Measurements from ENCODE around the gene RPP40.
A peak's percentile ranks its signal among the peaks of the same experiment; 100 is the strongest.
"Not testable (repeated sequence)": the region's sequence is repeated elsewhere in the genome, so short reads cannot be mapped to it uniquely, and the experiment has no call there.

RPP40 gene, protein sequence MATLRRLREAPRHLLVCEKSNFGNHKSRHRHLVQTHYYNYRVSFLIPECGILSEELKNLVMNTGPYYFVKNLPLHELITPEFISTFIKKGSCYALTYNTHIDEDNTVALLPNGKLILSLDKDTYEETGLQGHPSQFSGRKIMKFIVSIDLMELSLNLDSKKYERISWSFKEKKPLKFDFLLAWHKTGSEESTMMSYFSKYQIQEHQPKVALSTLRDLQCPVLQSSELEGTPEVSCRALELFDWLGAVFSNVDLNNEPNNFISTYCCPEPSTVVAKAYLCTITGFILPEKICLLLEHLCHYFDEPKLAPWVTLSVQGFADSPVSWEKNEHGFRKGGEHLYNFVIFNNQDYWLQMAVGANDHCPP

DNA sequence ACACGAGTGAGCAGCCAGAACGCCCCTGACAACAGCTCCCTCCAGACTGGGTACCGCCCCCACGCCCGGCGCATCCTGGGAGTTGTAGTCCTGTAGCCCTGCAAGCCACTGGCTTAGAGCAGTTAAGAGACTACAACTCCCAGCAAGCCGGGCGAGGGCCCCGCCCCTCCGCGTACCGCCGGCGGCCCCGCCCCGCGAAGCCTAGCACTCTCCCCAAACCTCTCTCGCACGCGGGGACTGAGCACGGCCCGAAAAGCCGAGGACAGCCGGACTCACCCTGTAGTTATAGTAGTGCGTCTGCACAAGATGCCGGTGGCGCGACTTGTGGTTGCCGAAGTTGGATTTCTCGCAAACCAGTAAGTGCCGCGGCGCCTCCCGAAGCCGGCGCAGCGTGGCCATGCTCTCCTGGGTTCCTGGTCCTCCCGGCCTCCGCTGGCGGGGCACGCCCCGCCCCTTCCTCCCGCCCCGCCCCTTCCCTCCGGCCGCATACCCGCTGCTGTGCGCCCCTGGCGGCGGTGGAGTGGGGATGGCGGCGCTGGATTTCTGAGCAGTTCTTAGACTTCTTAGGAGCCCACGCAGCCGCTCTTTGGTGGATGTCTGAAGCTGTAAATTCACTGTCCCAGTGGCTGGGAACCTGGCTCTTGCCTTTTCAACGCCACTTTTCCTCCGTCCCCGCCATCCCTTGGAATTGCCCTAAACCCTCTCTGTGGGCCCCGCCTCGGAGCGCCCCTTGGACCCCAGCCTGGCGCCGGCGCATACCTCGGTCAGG, at the start of gene RPP40:
Gene RPP40, minus strand, starts transcription at position 434 of the 769 bp plus-strand sequence. Its CDS starts 35 bp downstream, at position 399.
- peak; percentile 98 to 99 for DNase-seq

GRCh38 chr6:5053038-5053437, 49.2 kb upstream of the RPP40 start:
- DNase-seq: peak; percentile 29

DNA sequence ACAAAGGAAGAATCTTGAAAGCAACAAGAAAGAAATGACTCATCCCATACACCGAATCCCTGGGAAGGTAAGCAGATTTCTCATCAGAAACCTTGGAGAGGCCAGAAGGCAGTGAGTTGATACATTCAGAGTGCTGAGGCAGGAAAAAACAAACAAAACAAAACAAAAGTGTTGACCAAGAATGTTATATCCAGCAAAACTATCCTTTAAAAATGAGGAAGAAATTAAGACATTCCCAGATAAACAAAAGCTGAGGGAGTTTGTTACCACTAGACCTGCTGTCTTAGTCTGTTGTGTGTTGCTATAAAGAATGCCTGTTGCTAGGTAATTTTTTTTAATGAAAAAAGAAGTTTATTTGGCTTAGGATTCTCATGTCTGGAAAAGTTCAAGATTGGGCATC, 47.6 kb upstream of the RPP40 start:
- DNase-seq: no peak

- DNase-seq: no peak
These were observed 46.2 kb upstream of the RPP40 start for GRCh38 chr6:5050009-5050408.

GRCh38 chr6:5046430-5046829, 42.6 kb upstream of the RPP40 start:
- no peak for DNase-seq

DNA sequence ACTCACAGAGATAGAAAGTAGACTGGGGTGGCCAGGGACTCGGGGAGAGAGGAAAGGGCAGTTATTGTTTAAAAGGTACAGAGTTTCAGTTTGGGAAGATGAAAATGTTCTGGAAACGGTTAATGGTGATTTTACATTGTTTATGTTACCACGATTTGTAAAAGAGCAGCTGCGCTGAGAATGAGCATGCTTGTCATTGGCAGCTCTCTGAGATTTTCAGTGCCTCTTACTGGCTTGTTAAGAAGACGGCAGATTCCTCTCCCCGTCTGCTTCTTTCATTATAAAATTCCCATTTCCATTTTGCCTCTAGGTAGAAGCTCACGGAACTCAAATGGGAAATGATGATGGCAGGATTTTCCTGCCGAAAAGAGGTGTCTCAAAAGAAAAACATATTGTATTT, 41.6 kb upstream of the RPP40 start:
- no peak for DNase-seq

DNA sequence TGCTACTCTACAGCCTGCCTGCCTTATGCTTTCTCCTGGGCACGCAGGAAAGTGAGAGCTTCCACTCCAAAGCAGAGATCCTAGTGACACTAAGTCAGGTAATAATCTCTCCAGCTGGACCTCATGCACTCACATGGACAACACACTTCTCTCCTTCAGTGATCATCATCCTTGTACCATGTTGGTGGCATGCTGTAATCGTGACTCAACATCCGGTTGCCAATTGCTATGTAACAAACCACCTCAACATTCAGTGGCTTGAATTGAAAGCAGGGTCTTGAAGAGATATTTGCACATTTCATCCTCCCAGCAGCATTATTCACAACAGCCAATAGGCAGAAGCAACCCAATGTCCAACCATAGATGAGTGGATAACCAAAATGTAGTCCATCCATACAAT, 41.0 kb upstream of the RPP40 start:
- no peak for DNase-seq

- DNase-seq: no peak
These were observed 38.6 kb upstream of the RPP40 start for GRCh38 chr6:5042436-5042835.

DNA sequence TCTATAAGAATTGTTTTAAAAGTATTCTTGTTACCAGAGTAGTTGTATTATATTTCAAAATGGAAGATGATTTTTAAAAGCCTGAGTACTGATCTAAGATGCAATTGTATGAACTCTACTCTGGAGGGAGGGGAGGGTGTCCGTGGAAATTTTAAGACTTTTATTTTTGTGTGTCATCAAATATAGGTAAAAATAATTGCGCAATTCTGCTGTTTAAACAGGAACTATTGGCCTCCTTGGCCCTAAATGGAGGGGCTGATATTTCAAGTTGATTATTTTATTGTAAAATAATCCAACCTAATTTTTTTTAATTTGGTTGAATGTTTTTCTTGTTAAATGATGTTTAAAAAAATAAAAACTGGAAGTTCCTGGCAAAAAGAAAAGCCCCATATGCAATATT, 38.1 kb upstream of the RPP40 start:
- no peak for DNase-seq

- DNase-seq: no peak
These were observed 32.4 kb upstream of the RPP40 start for GRCh38 chr6:5036269-5036668.

DNA sequence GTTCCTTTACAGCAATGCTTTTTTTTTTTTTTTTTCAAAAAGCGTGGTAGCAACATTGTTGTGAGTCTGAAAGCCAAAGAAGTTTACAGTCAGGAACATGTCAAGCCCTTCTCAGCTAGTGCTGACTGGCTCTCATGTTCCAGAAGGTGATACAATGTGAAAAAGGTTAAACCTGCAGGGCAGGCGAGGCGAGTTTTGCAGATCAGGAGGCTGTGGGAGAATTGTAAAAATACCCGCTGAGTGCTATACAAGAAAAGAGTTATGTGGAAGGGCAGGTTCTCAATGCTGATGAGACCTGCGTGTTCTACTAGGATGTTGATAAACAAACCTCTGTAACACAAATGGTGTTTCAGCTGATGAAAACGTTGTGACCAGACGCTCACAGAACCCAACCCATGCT, 30.9 kb upstream of the RPP40 start:
- DNase-seq: no peak

DNA sequence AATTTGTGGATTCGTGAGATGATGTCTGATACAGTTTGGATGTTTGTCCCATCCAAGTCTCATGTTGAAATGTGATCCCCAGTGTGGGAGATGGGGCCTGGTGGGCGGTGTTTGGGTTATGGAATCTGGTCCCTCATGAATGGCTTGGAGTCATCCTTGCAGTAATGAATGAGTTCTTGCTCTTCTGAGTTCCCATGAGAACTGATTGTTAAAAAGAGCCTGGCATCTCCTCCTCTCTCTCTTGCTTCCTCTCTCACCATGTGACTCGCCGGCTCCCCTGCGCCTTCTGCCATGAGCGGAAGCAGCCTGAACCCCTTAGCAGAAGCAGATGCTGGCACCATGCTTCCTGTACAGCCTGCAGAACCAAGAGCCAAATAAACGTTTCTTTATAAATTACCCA, 30.5 kb upstream of the RPP40 start:
- no peak for DNase-seq

- DNase-seq: not testable (repeated sequence)
These were observed 29.5 kb upstream of the RPP40 start for GRCh38 chr6:5033214-5033904.

- not testable (repeated sequence) for DNase-seq
These were observed 28.9 kb upstream of the RPP40 start for GRCh38 chr6:5032706-5033105.

DNA sequence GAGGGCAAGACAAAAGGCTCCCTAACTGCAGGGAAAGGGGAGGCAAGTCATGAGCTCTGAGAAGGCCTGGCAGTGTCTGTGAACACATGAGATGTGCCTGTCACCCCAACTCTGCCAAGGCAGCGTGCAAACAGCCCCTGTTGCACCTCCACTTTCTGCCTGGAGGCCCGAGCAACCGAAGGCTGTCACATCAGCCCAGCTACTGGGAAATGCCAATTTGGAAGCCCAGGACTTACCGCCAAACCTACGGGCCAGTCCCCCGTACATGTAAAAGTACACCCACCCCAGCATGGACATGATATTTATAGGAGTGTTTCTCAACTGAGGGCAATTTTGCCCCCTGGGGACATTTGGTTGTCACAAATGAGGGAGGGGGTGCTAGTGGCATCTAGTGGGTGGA, 27.3 kb upstream of the RPP40 start:
- DNase-seq: no peak

GRCh38 chr6:5030596-5031136, 26.8 kb upstream of the RPP40 start:
- DNase-seq: peak; percentile 93 to 94

- DNase-seq: no peak
These were observed 25.8 kb upstream of the RPP40 start for GRCh38 chr6:5029609-5030008.

- no peak for DNase-seq
These were observed 25.1 kb upstream of the RPP40 start for GRCh38 chr6:5028921-5029320.

DNA sequence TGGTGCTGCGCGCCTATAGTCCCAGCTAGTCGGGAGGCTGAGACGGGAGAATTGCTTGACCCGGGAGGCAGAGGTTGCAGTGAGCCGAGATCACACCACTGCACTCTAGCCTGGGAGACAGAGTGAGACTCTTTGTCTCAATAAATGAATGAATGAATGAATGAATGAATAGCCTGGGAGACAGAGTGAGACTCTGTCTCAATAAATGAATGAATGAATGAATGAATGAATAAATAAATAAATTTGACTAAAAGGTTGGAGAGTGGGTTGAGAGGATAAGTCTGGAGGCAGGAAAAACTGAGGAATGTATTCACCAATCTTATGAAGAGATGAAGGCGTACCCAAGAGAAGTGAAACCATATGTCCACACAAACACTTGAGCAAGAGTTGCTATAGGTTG, 24.5 kb upstream of the RPP40 start:
- DNase-seq: no peak

GRCh38 chr6:5025911-5026819, 22.3 kb upstream of the RPP40 start:
- peak; percentile 77 to 82 for DNase-seq

DNA sequence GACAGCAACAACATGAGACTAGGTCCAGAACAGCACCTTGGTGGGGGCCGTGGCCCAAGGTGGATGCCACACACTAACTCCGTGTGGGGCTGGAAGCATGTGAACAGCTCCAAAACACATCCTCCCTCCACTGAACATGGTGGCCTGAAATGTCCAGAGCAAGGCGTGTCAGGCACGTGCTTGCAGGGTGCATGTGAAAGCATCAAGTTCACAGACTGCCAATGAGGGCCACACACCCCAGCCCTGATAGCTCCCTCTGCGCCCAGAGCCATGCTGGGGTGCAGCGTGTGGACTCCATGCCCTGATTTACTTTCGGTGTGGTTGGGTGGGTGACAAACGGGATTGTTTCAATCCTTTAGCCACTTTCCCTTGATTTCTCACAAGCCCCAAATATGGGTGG, 20.1 kb upstream of the RPP40 start:
- no peak for DNase-seq

DNA sequence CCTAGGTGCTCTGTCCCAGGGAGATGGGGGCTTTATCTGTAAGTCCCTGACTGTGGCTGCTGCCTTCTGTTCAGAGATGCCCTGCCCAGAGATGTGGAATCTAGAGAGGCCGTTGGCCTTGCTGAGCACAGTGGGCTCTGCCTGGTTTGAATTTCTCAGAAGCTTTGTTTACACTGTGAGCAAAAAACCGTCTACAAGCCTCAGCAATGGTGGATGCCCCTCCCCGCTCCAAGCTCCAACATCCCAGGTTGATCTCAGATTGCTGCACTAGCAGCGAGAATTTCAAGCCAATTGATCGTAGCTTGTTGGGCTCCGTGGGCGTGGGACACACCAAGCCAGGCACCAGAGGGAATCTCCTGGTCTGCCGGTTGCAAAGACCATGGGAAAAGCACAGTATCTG, 16.3 kb upstream of the RPP40 start:
- no peak for DNase-seq

Measured in AML-193 (cell line).